Posterior vena cava (tissue), 2 donors: ENCODE data around the gene RASEF. TPM values are rescaled to one million over a fixed set of nuclear protein-coding genes. Genes with fewer than 3 reads are reported as not detected.

Experiments
- DNase-seq: peaks from one replicate; pipeline ENCODE4 v3.0.0-alpha.2; 2020; ENCODE audit warnings: low spot score
- intact Hi-C, 2 donors: fragments of 100-400 bp; cut with DNase I; formaldehyde crosslinking; loops; one replicate each; pipeline versions ENCODE4 v1.14.1 to v1.14.2; 2022 to 2023
- total RNA-seq, 2 donors: library from RNA; stranded (reverse); fragmentation: NEBNext Ultra II Directional; extraction: Animal tissue kit (Norgen Biotek cat#: 25700); gene quantifications; one replicate each; pipeline ENCODE4 v1.2.1, GENCODE V29; 2021
- donor health status: DM: yes; HTN: yes; CAD: no.
- donor health status: DM: yes; HTN: yes; CAD: no.

RASEF gene
- total RNA-seq, 2 donors from 2014 or later: 0.37 to 1.00 TPM

DNA sequence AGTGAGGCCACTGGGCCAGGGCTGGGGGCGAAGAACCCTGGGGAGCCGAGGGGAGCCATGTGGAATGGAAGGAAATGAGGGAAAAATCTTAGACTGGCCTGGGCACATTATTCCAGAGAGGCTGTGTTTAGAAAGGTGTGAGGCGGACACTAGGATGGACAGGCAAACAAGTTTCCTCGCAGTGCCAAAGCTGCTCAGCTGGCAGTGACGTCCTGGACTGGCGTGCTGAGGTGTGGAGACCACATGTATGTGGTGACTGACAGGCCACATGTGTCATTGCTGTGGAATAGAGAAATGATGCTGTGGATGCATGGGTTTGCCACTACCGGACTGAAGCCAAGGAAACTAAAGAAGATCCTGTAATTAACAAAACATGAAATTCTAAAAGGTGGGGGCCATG is 42.6 kb downstream of the RASEF start:
- intact Hi-C loops: no loop called here

DNA sequence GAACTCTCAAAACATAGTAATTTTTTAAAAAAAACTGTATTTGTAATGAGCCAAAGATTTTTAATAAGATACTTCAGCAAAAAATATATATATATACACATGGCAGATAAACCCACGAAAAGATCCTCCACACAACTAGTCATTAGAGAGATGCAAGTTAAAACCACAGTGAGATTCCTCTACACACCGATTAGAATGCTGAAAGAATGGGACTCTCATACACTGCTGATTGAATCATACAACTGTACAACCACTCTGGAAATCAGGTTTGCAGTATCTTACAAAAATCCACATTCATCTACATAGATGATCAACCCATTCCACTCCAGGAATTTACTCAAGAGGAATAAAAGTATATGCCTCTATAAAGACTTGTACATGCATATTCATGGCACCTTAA is 43.7 kb downstream of the RASEF start:
- intact Hi-C loops: no loop called here
- no peak for DNase-seq

More for the DNA sequence above, 42.6 kb downstream of the RASEF start:
- DNase-seq: no peak

DNA sequence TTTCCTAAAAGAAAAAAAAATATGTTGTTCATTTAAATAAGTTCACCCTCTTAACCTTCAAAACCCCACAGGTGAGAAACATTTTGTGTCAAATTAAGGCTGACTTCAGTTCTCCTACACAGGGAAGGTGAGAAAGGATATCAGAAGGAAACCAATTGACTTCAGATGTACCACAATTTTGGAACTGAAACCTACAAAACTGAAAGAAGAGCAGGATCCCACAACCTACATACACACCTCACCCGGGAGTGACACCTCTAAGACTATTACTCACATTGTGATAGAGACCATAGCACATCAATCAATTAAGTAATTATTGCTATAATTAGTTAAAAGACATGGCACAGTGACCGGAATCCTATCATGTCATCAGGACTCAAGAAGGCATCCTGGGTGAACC is 47.0 kb downstream of the RASEF start:
- no peak for DNase-seq
- intact Hi-C loops: no loop called here

DNA sequence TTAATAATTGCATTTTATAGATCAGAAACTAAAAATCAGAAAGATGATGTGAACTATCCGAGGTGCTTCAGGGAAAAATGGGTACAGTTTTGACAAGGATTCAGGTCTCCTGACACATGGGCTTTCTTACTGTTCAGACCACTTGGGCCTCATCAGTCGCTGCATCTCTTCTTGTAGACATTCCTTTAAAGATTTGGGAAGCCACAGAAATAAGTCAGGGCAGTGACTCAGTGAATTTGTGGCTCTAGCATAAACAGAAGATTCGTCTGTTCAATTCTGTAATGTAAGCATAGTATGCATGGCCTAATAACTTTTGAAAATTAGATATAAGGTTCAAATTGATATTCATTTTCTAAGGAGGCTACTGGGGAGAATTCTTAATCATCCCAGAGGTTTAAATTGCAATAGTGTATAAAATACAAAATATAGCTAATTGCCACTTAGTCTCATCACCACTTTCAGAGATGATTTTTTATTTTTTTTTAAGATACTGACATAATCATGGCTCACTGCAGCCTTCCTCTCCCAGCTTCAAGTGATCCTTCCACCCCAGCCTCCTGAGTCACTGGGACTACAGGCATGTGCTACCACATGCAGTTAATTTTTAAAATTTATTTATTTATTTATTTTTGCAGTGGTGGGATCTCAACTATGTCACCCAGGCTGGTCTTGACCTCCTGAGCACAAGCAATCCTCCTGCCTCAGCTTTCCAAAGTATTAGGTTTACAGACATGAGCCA is 48.9 kb downstream of the RASEF start:
- DNase-seq: no peak
- intact Hi-C loops: no loop called here

DNA sequence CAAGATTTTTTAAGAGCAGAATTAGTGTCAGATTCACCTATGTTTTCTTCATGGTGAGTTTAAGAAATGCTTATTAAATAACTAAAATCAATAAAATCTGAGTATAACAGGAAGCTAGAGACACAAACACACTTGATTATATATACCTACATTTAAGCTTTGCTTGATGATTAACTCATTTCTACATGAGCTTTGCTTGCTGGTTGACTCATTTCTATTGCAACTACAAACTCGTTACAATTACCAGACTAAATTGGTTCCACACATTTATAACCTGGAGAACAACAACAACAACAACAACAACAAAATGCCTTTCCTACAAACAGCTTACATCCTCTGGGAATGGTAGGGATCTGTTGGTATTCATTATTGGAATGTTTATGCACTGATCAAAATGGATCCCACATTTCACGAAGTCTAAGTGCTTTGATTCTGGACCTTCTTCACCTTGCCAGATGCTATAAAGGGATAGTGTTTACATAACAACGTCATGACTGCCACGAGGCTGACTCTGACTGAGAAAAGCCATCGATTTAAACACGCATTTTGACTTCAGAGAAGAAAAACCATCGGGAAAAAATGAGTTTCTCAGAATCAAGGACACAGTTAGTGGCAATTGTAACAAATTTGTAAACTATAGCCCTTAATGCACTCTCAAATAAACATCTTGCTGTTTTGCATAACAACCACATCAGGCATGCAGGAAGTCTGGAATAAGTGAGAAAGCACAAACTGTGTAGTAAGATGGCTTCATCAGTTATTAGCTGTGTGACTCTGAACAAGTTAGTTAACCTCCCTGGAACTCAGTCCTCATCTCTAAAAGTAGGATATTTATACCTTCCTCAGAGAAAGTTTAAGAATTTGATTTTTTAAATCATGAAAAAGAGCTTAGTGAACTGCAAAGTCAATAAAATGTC is 49.8 kb downstream of the RASEF start:
- intact Hi-C loops: no loop called here

DNA sequence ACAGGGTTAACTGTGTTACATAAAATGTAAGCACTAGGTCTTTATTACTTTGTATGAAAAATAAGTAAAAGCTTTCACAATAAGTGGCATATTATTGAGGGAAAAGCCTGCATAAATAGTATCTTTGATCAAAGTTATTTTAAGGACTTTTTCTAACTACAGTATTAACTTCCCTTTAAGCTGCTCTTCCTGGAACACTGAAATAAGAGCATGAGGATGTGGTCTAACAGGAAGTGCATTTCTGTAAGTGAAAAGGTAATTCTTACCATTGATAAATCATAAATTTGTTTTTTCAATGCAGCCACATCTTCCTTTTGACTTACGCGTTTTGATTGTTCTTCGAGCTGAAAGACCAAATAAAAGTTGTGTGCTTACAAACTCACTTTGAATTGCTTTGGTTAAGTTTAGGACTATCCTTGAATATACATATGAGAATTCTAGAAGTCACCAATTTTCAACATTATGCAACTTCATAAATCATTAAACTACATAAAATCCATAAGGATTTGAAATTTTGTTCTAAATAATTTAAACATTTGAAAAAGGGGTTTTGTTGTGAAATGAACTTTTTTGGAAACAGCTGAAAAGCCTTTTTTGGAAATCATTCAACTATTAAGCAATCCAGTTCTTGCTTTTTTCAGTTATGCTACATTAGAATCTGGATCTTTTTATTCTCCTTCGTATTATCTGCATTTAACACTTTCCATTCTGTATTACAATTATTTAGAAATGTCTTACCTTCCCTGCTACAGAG is 50.6 kb downstream of the RASEF start:
- intact Hi-C loops: no loop called here
- DNase-seq: no peak

More for the DNA sequence above, 49.8 kb downstream of the RASEF start:
- DNase-seq: no peak

DNA sequence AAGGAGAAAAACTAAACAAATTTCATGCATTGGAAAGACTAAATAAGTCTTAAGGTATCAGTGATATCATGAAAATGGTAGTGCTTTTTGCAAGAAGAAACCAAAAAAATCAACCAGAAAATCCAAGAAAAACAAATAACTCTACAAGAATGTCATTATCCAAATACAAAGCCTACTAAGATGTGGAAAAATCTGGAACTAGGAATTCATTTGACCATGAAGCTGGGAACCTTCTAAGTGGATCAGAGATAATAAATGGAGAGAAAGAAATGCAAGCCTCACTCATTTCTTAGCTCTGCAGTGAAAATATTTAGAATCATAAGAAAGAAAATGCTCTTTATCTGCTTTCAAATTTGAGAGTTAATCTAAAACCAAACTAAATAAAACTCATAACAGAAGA is 51.3 kb downstream of the RASEF start:
- intact Hi-C loops: no loop called here
- DNase-seq: no peak

DNA sequence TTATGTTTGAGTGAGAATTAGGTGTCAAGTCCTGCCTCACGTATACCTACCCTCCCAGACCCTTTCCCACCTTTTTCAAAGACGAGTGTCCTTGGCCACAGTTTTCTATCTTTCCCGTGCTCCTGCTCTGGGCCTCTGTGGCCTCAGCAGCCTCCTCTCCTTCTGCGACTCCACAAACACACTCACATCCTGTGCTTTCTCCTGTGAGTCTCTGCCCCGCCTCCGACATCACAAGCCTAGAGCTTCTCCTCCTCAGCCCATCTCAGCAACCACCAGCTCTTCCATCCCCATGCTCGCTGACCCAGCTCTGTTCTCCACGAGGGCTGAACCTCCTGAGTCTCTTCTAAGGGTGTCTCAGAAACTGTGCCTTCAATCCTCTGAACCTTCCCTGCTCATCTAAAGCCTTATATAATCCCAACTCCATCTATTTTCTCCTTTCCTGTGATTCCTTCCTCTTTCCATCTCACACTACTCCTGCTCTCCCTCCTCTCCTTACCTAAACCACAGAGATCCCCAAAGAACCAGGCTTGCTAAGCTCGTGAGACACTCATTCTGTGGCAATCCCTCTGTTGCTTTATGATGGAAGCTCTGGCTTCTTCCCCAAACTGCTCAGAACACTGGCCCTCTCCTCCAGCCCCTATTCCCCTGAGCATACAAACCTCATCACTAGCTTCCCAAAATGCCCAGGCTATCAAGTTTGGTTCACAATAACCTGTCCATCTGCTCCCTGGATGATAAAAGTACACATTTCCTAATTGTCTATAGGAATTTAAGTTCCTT is 55.2 kb downstream of the RASEF start:
- intact Hi-C loops: no loop called here
- no peak for DNase-seq

DNA sequence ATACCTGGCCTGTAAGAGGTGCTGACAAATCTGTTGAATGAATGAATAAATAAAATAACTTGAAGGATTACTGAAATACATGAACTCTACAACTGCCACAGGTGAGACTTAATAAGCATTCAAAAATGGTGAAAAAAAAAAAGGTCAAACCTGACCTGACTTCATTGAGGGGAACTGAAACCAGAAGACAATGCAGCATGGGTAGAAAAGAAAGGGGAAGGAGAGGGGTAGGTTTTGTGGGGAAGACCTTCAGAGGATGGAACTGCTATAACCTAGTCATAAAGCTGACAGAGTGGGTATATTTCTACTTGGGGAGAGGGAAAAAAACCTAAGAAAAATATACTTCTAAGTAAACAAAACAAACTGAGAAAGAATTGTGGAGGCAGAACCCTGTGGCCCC is 56.6 kb downstream of the RASEF start:
- intact Hi-C loops: no loop called here

DNA sequence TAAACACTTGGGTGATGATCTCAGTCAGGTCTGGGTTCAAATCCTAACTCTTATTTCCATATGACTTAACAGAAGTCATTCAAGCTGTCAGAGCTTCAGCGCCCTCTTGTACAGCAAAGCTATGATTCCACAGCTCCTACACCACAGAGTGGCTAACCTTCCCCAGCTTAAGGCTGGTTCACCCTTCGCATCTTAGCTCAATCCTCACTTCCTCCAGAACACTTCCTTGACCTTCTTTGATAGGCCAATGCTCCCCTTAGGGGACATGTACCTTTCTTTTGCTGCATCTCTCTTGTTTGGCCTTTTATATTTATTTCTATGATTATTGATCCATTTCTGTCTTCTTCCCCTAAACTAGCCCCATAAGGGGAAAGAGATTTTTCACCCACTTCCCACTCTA is 57.0 kb downstream of the RASEF start:
- intact Hi-C loops: no loop called here
- DNase-seq: no peak

More for the DNA sequence above, 56.6 kb downstream of the RASEF start:
- DNase-seq: no peak

DNA sequence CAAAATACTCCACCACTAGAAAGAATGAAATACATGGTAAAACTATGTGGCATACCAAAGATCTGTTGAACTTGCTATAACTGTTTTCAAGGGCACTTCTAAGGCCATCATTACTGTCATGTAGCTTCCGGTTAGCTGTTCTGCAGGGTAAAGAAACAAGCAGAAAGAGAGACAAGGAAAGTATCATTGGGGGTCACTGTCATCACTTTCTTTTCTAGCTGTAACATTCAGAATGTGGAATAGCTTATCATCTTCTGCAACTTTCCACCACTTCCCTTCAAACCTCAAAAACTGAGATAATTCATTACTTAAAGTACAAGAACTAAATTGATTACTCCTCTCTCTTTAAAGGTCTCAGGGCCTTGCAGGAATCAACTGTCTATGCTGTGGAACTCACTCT is 57.6 kb downstream of the RASEF start:
- intact Hi-C loops: no loop called here
- DNase-seq: no peak

DNA sequence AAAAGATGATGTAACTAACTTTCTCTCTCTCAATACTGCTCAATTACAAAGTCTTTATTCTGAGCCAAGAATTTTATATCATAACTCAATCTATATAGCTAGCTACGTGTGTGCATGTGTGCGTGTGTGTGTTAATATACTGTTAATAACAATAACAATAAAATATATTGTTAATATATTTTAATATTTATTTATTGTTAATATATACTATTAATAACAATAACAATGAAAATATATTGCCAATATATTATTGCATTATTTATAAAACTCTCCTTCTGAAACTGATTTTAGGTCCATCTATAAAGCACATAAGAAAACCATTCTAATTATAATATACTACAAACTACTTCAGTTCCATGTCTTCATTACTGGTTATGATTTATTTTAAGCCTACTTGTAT is 60.6 kb downstream of the RASEF start:
- no peak for DNase-seq
- intact Hi-C loops: no loop called here

DNA sequence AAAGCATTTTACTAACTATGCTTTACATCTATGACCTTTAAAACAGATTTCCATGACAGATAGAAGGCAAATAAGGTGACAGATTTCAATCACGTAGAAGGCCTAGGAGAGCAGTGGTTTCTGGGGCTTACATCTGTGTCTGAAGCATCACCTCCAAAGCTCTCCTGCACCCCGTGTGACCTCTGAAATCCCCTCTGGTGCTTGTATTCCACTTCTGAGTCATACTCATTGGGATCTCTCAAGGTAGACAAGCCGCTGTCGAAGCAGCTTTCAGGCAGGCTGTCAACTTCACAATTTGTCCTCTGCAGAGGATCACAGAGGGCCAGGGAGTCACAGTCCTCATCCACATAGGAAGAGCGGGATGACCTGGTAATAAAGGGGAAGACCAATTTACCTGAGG is 62.2 kb downstream of the RASEF start:
- no peak for DNase-seq
- intact Hi-C loops: no loop called here

DNA sequence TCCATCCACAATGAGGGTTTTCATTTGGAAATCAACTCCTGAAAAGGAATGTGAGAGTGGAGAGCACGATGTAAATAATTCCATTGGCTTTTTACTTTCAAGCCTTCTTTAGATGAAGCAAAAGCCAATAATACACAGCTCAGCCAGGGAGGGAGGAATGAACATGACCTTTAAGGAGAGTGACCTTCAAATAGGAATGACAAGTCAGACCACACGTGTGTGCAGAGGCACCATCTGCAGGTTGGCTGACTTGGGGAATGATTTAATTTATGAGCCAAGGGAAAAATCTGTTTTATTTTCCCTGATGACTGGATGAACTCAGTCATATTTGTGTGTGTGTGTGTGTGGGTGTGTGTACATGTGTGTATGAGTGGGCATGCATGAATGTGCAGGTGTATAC is 64.5 kb downstream of the RASEF start:
- intact Hi-C loops: no loop called here
- no peak for DNase-seq

DNA sequence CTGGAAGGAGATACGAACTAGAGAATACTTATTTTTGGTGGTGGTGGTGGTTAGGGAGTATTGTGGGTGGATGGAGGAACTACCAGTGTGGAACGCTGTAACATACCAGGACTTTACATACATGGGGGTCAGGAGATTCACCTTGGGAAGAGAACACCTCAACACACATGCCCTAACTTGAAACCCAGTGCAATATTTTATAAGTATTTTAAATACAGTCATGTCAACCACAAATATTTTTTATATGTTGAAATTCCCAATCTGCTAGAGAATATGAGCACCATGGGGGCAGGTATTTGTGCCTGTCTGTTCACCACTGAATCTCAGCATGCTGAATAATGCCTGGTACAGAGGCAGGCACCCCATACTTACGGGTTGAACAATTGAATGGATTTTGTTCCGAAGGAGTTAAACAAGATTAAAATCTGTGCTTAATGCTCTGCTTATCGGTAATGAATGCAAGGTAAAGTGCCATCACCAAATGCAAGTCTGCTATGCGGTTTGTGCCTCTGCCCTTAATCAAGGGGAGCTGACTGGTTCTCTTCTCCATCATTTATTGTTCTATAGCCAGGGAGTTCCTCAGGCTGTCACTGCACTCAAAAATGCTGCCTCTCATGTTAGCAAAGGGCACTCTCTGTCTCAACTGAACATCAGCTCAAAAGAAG is 65.3 kb downstream of the RASEF start:
- intact Hi-C loops: no loop called here
- DNase-seq: no peak

DNA sequence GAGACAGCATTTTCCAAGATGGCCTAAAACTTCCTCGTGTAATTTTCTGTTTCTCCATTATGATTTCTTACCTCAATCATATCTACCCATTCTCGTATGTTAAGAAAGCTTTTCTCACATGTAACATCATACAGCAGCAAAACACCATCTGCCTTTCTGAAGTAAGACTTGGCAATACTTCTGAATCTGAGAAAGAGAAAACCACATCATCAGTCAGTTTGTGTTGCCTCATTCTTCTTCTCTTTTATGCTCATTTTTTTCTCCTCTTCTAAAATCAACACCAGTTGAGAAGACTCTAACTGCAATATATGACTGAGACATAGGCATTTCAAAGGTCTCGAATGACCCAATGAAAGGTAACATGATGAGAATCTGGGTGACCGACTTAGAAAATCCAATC is 66.0 kb downstream of the RASEF start:
- no peak for DNase-seq
- intact Hi-C loops: no loop called here

DNA sequence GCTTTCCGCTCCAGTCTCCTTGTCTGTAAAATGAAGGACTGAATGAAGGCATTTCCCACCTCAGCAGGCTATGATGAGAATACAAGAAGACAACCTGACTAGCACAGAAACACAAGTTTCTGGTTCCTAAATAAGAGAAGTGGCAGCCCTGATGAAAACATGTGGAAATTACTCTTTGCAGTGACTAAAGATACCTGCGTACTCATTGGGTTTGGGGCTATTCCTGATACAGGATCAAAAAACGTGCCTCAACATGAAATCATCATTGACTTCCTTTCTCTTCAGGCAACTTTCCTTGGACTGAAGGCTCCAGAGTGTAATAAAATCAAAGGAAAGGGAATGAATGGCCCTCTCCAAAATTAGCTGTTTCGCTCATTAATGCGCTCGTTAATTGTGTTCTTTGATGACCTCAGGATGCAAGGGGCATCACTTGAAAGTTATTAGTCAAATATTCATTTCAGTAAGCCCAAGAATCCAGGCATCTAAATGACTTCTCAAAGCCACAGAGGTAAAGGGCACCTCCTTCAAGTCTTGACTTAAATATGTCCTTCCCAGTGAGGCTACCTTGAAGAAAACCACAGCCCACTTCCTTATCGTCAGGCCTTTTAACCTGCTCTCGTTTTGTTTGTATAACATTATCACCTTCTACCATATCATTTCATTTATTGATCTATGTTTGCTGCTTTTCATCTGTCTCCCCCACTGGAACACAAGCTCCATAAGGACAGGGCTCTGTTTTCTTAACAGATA is 68.9 kb downstream of the RASEF start:
- intact Hi-C loops: no loop called here
- no peak for DNase-seq

DNA sequence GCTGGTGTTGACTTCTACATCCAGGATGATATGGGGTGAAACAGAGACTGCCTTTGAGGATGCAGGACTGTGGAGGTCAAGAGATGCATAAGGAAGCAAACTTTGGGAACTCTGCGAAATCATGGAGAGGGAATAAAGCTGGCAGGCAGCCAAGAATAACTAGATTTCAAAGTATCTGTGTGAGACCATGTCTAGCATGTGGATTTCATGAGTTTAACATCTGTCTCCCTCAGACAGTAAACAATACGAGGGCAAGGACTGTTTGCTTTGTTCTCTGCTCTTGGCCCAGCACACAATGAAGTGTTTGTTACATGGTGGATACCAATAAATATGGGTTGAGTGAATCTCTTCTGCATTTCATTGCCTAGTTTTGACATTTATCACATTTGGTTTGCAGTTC is 71.3 kb downstream of the RASEF start:
- intact Hi-C loops: no loop called here
- no peak for DNase-seq
